ENCODE measurements around the gene PRR35.

- TF ChIP-seq EZH2phosphoT487 (IDR thresholded peaks at IDR 0.05; ENCODE audit: borderline replicate concordance, low read length) = no peak
- TF ChIP-seq, protein P1, sequence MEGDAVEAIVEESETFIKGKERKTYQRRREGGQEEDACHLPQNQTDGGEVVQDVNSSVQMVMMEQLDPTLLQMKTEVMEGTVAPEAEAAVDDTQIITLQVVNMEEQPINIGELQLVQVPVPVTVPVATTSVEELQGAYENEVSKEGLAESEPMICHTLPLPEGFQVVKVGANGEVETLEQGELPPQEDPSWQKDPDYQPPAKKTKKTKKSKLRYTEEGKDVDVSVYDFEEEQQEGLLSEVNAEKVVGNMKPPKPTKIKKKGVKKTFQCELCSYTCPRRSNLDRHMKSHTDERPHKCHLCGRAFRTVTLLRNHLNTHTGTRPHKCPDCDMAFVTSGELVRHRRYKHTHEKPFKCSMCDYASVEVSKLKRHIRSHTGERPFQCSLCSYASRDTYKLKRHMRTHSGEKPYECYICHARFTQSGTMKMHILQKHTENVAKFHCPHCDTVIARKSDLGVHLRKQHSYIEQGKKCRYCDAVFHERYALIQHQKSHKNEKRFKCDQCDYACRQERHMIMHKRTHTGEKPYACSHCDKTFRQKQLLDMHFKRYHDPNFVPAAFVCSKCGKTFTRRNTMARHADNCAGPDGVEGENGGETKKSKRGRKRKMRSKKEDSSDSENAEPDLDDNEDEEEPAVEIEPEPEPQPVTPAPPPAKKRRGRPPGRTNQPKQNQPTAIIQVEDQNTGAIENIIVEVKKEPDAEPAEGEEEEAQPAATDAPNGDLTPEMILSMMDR (IDR thresholded peaks at IDR 0.05; ENCODE audit: low read depth, low read length, poor library complexity, severe bottlenecking) = no peak
Measured at GRCh38 chr16:593807-594206, 33.6 kb downstream of the PRR35 start.

All from DOHH2 (cell line).